Ovary (tissue), 3 donors: ENCODE results near the gene DIAPH3.

Experiments used
- EP300 ChIP-seq: sonication (generic); formaldehyde crosslinking; IDR thresholded peaks from one replicate; pipeline ENCODE4 v1.6.1; 2017; ENCODE audit warnings: antibody characterized with exemption
- POLR2A ChIP-seq: fragments of 450-650 bp; IDR thresholded peaks from one replicate; pipeline ENCODE4 v1.6.1; 2017; ENCODE audit warnings: antibody characterized with exemption, mild to moderate bottlenecking, moderate library complexity
- TF ChIP-seq, protein P1 (sequence below), 3 donors: fragments of 450-650 bp in 2 of 3; fragments of 200-600 bp in 1 of 3; IDR thresholded peaks; one replicate each; pipeline versions ENCODE4 v1.5.1 to v1.8.0; 2016 to 2022; ENCODE audit warnings: antibody characterized with exemption in 3 of 3, mild to moderate bottlenecking in 1 of 3
- donor health status: DM: no; HTN: no; CAD: no.

DNA sequence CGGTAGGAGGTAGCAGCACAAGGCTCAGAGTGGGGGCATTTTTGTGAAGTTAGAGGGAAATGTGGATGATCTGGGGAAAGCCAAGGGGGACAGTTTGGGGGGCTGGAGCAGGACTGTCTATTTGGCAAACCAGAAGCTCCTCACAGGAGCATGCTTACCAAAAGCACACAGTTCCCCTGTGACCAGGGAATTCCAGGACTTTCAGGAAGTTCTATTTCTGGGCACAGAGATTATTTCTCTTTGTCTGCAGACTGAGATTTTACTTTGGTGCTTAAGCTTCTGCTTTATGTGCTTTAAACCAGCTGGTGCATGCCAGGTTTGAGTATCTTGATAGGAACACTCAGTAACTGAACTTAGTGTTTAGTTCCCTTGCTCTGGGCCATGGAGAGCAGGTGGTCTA is 525.3 kb downstream of the DIAPH3 start:
- TF ChIP-seq EP300 (no peak), POLR2A (no peak)
- TF ChIP-seq, protein P1, sequence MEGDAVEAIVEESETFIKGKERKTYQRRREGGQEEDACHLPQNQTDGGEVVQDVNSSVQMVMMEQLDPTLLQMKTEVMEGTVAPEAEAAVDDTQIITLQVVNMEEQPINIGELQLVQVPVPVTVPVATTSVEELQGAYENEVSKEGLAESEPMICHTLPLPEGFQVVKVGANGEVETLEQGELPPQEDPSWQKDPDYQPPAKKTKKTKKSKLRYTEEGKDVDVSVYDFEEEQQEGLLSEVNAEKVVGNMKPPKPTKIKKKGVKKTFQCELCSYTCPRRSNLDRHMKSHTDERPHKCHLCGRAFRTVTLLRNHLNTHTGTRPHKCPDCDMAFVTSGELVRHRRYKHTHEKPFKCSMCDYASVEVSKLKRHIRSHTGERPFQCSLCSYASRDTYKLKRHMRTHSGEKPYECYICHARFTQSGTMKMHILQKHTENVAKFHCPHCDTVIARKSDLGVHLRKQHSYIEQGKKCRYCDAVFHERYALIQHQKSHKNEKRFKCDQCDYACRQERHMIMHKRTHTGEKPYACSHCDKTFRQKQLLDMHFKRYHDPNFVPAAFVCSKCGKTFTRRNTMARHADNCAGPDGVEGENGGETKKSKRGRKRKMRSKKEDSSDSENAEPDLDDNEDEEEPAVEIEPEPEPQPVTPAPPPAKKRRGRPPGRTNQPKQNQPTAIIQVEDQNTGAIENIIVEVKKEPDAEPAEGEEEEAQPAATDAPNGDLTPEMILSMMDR (IDR thresholded peaks at IDR 0.05), result no peak
